ENCODE data around the gene STIP1. TPM values are rescaled to one million over a fixed set of nuclear protein-coding genes. Genes with fewer than 3 reads are reported as not detected.
A peak's percentile ranks its signal among the peaks of the same experiment; 100 is the strongest.

The STIP1 gene
- total and polyA plus RNA-seq, 2 of the 4 experiments (the other 2 are of a cell fraction) = 201 to 489 TPM

GRCh38 chr11:64164392-64165312 is 21.3 kb upstream of the STIP1 start (continued):
- TF ChIP-seq ELK1 (IDR thresholded peaks at IDR 0.05; ENCODE audit: borderline replicate concordance, low read depth, low read length) (no peak), MXI1 (IDR thresholded peaks at IDR 0.05; ENCODE audit: borderline replicate concordance, low read depth, low read length) (no peak), POLR2A (IDR thresholded peaks at IDR 0.05; ENCODE audit: low read depth, low read length) (no peak)

- Histone ChIP-seq H3K4ac (ENCODE audit: low read depth, low read length) (peak overlapping the region; percentile 88), H2BK15ac (ENCODE audit: low read depth, low read length) (no peak overlapping the region), H4K5ac (ENCODE audit: low read depth, low read length) (no peak overlapping the region), H3K56ac (ENCODE audit: extremely low read depth, insufficient read depth, low read length) (no peak overlapping the region), H4K91ac (ENCODE audit: insufficient read depth, low read depth, low read length) (peak overlapping the region; percentile 25; the same call in 1 of the 2 replicates), H2BK5ac (ENCODE audit: low read depth, low read length, poor library complexity, severe bottlenecking) (no peak overlapping the region), H3K27me3 (ENCODE audit: control insufficient read depth, insufficient read depth, low read length) (no peaks in the 10 kb centered on the region), H3K9me3 (ENCODE audit: control insufficient read depth, insufficient read depth, low read length) (no peaks in the 10 kb centered on the region), H2AFZ (replicated peaks; ENCODE audit: low read length, poor library complexity) (peak overlapping the region; percentile 95), H4K20me1 (ENCODE audit: insufficient read depth, low read length) (no peaks in the 10 kb centered on the region), H3K18ac (ENCODE audit: low read depth, low read length) (no peak overlapping the region), H3K4me1 (ENCODE audit: control insufficient read depth, insufficient read depth, low read length) (peaks cover 5% of the 10 kb centered on the region; the same call in 1 of the 2 replicates), H3K9ac (ENCODE audit: low read depth, low read length) (peak overlapping the region; percentile 36; the same call in 1 of the 2 replicates), H3K4me3 (ENCODE audit: insufficient read depth, low read depth, low read length) (peak overlapping the region; percentile 72), H2AK9ac (replicated peaks; ENCODE audit: low read depth, low read length, poor library complexity) (peak overlapping the region; percentile 93), H3K79me1 (ENCODE audit: low read depth in 1 of 2, low read length in 2 of 2) (peaks cover 7 to 28% of the 10 kb centered on the region in 2 experiments; a peak in 3 of 4 replicates), H2BK120ac (ENCODE audit: low read depth, low read length) (no peak overlapping the region), H3K36me3 (ENCODE audit: control insufficient read depth, insufficient read depth, low read length) (no peaks in the 10 kb centered on the region), H3K23ac (ENCODE audit: low read depth, low read length) (no peak overlapping the region; the same call in 1 of the 2 replicates), H2AK5ac (ENCODE audit: low read depth, low read length) (peak overlapping the region; percentile 96), H2BK20ac (ENCODE audit: low read depth, low read length) (no peak overlapping the region), H3K4me2 (ENCODE audit: low read depth, low read length) (peak overlapping the region; percentile 89), H3K14ac (replicated peaks; ENCODE audit: low read depth, low read length) (peak overlapping the region; percentile 82), H4K8ac (ENCODE audit: low read depth in 2 of 2, low read length in 2 of 2) (peak overlapping the region; percentile 64 to 72; a peak in 2 of 4 replicates), H3K9me1 (ENCODE audit: insufficient read depth, low read length) (peaks cover 6% of the 10 kb centered on the region; the same call in 1 of the 2 replicates), H3K27ac (ENCODE audit: insufficient read depth, low read length) (peak overlapping the region; percentile 22; the same call in 1 of the 2 replicates)
- WGBS, 2 experiments (ENCODE audit: extremely low coverage in 2 of 2, insufficient read length in 1 of 2) = 2% methylated on average over 15 of the region's 32 CpGs; no CpG with 5 or more reads in 1 of the 2 experiments
- ChIA-PET POLR2A (ENCODE audit: unreplicated experiment) (no interaction called here), CTCF (no interaction called here)
- TF ChIP-seq BHLHE40 (IDR thresholded peaks at IDR 0.05; ENCODE audit: low read depth, low read length) = no peak
- TF ChIP-seq CTCF (conservative IDR thresholded peaks at IDR 0.05; ENCODE audit: low read depth, low read length) = peak; percentile 13; the same call in 1 of the 2 replicates
- dilution Hi-C loops (cut with HindIII; ENCODE audit: low sequenced_read_pairs, unreplicated experiment) = no loop called here
- no TSS peak for BruUV-seq (replicated peaks)
- DNase-seq (no peak), ATAC-seq (ENCODE audit: low read depth) (peak; percentile 21)
- intact Hi-C loops (cut with micrococcal nuclease) = no loop called here
- in situ Hi-C loops (cut with MboI; ENCODE audit: low sequenced_read_pairs) = no loop called here
Observed at GRCh38 chr11:64165481-64165841, 20.5 kb upstream of the STIP1 start.
